Measurements from ENCODE around the gene SS18. TPM values are rescaled to one million over a fixed set of nuclear protein-coding genes. Genes with fewer than 3 reads are reported as not detected.

SS18 gene
- total RNA-seq, 1 donor from 2014 or later: 81.4 TPM

- H3K27me3 Mint-ChIP-seq (ENCODE audit: low read depth): no peaks in the 10 kb centered on the region
- H3K9me3 Mint-ChIP-seq: no peaks in the 10 kb centered on the region
These were observed 38.6 kb downstream of the SS18 start for GRCh38 chr18:26051843-26052242.

GRCh38 chr18:26046419-26047077 is 43.9 kb downstream of the SS18 start:
- Mint-ChIP-seq H3K27me3 (ENCODE audit: low read depth) (no peaks in the 10 kb centered on the region), H3K4me3 (no peak overlapping the region), H3K4me1 (no peaks in the 10 kb centered on the region), H3K9me3 (no peaks in the 10 kb centered on the region), H3K36me3 (ENCODE audit: low read depth) (peaks cover 15% of the 10 kb centered on the region), H3K27ac (ENCODE audit: unreplicated experiment) (no peak overlapping the region)
- TF ChIP-seq CTCF (conservative IDR thresholded peaks at IDR 0.05): no peak
- no peak for DNase-seq (ENCODE audit: low read depth, low spot score)

More at GRCh38 chr18:26051843-26052242, 38.6 kb downstream of the SS18 start:
- Mint-ChIP-seq H3K4me1 (peaks cover 8% of the 10 kb centered on the region), H3K36me3 (ENCODE audit: low read depth) (peaks cover 9% of the 10 kb centered on the region), H3K4me3 (no peak overlapping the region), H3K27ac (ENCODE audit: unreplicated experiment) (no peak overlapping the region)
- no peak for DNase-seq (ENCODE audit: low read depth, low spot score)
- no peak for TF ChIP-seq CTCF (conservative IDR thresholded peaks at IDR 0.05)

GRCh38 chr18:26044807-26045206 is 45.6 kb downstream of the SS18 start:
- DNase-seq (ENCODE audit: low read depth, low spot score): no peak
- peaks cover 5% of the 10 kb centered on the region for H3K4me1 Mint-ChIP-seq
- H3K27me3 Mint-ChIP-seq (ENCODE audit: low read depth): no peaks in the 10 kb centered on the region
- H3K9me3 Mint-ChIP-seq: no peaks in the 10 kb centered on the region
- H3K27ac Mint-ChIP-seq (ENCODE audit: unreplicated experiment): no peak overlapping the region
- H3K4me3 Mint-ChIP-seq: no peak overlapping the region
- peaks cover 13% of the 10 kb centered on the region for H3K36me3 Mint-ChIP-seq (ENCODE audit: low read depth)
- TF ChIP-seq CTCF (conservative IDR thresholded peaks at IDR 0.05): no peak

- Mint-ChIP-seq H3K36me3 (ENCODE audit: low read depth) (peaks cover 12% of the 10 kb centered on the region), H3K4me1 (peaks cover 5% of the 10 kb centered on the region), H3K27ac (ENCODE audit: unreplicated experiment) (no peak overlapping the region), H3K27me3 (ENCODE audit: low read depth) (no peaks in the 10 kb centered on the region), H3K9me3 (no peaks in the 10 kb centered on the region), H3K4me3 (no peak overlapping the region)
- no peak for TF ChIP-seq CTCF (conservative IDR thresholded peaks at IDR 0.05)
- no peak for DNase-seq (ENCODE audit: low read depth, low spot score)
These were observed 50.3 kb downstream of the SS18 start for GRCh38 chr18:26040051-26040656.

GRCh38 chr18:26039203-26039602 is 51.2 kb downstream of the SS18 start:
- Mint-ChIP-seq H3K27ac (ENCODE audit: unreplicated experiment) (no peak overlapping the region), H3K27me3 (ENCODE audit: low read depth) (no peaks in the 10 kb centered on the region), H3K9me3 (no peaks in the 10 kb centered on the region), H3K4me1 (peaks cover 5% of the 10 kb centered on the region), H3K36me3 (ENCODE audit: low read depth) (peaks cover 11% of the 10 kb centered on the region), H3K4me3 (no peak overlapping the region)
- no peak for DNase-seq (ENCODE audit: low read depth, low spot score)
- no peak for TF ChIP-seq CTCF (conservative IDR thresholded peaks at IDR 0.05)

Data from neural crest cell (in vitro differentiated cells).